Fibroblast of lung (primary cell): Measurements from ENCODE around the gene GNB5. TPM values are rescaled to one million over a fixed set of nuclear protein-coding genes. Genes with fewer than 3 reads are reported as not detected.

ENCODE experiments used
- DNase-seq, 2 donors: peaks; one replicate each; pipeline versions ENCODE4 v3.0.0 to v3.0.0-alpha.2; 2010; ENCODE audit warnings: low read depth in 2 of 2
- H2AFZ ChIP-seq: 2 replicates; pipeline ENCODE4 v1.5.1; 2012; ENCODE audit warnings: low read length, control low read depth, inconsistent platforms
- H3K27ac ChIP-seq: 2 replicates; pipeline ENCODE4 v1.5.1; 2011; ENCODE audit warnings: low read length, control low read depth; ENCODE audit not compliant: insufficient read depth
- H3K27me3 ChIP-seq: 2 replicates; pipeline ENCODE4 v1.5.1; 2011; ENCODE audit warnings: mild to moderate bottlenecking, low read length; ENCODE audit not compliant: control insufficient read depth, insufficient read depth
- H3K36me3 ChIP-seq: 2 replicates; pipeline ENCODE4 v1.5.1; 2011; ENCODE audit warnings: low read length; ENCODE audit not compliant: control insufficient read depth, insufficient read depth
- H3K4me1 ChIP-seq: 2 replicates; pipeline ENCODE4 v1.5.1; 2011; ENCODE audit warnings: low read length; ENCODE audit not compliant: control insufficient read depth, insufficient read depth; ENCODE audit errors: extremely low read depth
- H3K4me2 ChIP-seq: 2 replicates; pipeline ENCODE4 v1.5.1; 2011; ENCODE audit warnings: low read length, control low read depth; ENCODE audit not compliant: insufficient read depth; ENCODE audit errors: extremely low read depth
- H3K4me3 ChIP-seq, 4 experiments: fragments of 200-600 bp in 1 of 4; sonication (generic) in 1 of 4; replicated peaks in 1 of 4; 2 replicates each; pipeline ENCODE4 v1.5.1; 2011 to 2016; ENCODE audit warnings: low read length in 4 of 4, low read depth in 3 of 4, mild to moderate bottlenecking in 3 of 4, control low read depth in 2 of 4, inconsistent platforms in 1 of 4, mixed read lengths in 1 of 4; ENCODE audit not compliant: insufficient read depth in 1 of 4; ENCODE audit errors: control extremely low read depth in 1 of 4
- H3K79me2 ChIP-seq: 2 replicates; pipeline ENCODE4 v1.5.1; 2012; ENCODE audit warnings: mild to moderate bottlenecking, low read length, inconsistent platforms; ENCODE audit not compliant: control insufficient read depth, insufficient read depth
- H3K9ac ChIP-seq: 2 replicates; pipeline ENCODE4 v1.5.1; 2011; ENCODE audit warnings: mild to moderate bottlenecking, low read length, control low read depth; ENCODE audit not compliant: insufficient read depth
- H3K9me3 ChIP-seq: 2 replicates; pipeline ENCODE4 v1.5.1; 2012; ENCODE audit warnings: low read depth, low read length; ENCODE audit not compliant: control insufficient read depth, insufficient read depth
- H4K20me1 ChIP-seq: 2 replicates; pipeline ENCODE4 v1.5.1; 2011; ENCODE audit warnings: low read length; ENCODE audit not compliant: control insufficient read depth, insufficient read depth; ENCODE audit errors: extremely low read depth
- EZH2 ChIP-seq: IDR thresholded peaks from 2 replicates; pipeline ENCODE4 v1.5.1; 2012; ENCODE audit warnings: low read length, control low read depth, mild to moderate bottlenecking; ENCODE audit errors: missing control alignments
- polyA plus RNA-seq, 2 donors: library from polyadenylated mRNA; depleted of rRNA in 1 of 2; stranded (reverse) in 1 of 2; unstranded in 1 of 2; fragments of >200 nt; gene quantifications; 2 replicates each; pipeline ENCODE4 v1.2.1, GENCODE V29; 2011 to 2012; ENCODE audit warnings: missing spikeins in 1 of 2
- total RNA-seq: library from RNA; depleted of rRNA; stranded (reverse); fragments of >200 nt; gene quantifications from 2 replicates; pipeline ENCODE4 v1.2.1, GENCODE V29; 2014
- TF ChIP-seq, protein P1 (sequence below), 2 donors: IDR thresholded peaks in 1 of 2; conservative IDR thresholded peaks in 1 of 2; 1 replicate in 1 of 2; 2 replicates in 1 of 2; pipeline ENCODE4 v1.5.1; 2011 to 2012; ENCODE audit warnings: low read length in 2 of 2, control low read depth in 1 of 2, inconsistent platforms in 1 of 2, low read depth in 1 of 2, mild to moderate bottlenecking in 1 of 2

The GNB5 gene
- total and polyA plus RNA-seq, 2 donors (not counting 1 experiment from before 2014, with no cell fraction given) = 44.0 to 52.2 TPM

DNA sequence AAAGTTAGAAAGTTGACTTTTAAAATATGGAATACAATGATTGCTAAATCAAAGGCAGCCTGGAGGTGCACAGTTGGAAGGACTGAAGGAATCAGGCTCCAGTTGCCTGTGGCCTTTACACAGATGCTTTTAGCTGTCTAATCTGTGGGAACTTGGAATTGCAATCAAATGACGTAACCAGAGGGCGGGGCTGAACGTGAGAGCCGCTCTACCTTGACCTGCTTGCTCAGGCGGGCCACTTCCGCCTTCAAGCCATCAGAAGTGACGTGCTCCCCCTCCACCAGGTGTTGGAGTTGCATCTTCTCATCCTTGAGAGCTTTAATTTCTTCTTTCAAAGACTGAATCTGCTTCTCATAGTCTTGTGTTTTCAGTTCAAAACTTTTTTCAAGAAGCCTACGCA is 37.7 kb upstream of the GNB5 start:
- no peak for TF ChIP-seq EZH2
- Histone ChIP-seq H3K79me2 (no peaks in the 10 kb centered on the region), H3K4me2 (no peak overlapping the region), H3K9ac (no peak overlapping the region), H3K27ac (no peak overlapping the region), H3K36me3 (no peaks in the 10 kb centered on the region), H3K9me3 (no peaks in the 10 kb centered on the region), H3K4me3 (no peak overlapping the region), H4K20me1 (no peaks in the 10 kb centered on the region), H2AFZ (no peak overlapping the region), H3K4me1 (no peaks in the 10 kb centered on the region), H3K27me3 (no peaks in the 10 kb centered on the region)
- peak in 1 of 2 donors; percentile 13 for DNase-seq

DNA sequence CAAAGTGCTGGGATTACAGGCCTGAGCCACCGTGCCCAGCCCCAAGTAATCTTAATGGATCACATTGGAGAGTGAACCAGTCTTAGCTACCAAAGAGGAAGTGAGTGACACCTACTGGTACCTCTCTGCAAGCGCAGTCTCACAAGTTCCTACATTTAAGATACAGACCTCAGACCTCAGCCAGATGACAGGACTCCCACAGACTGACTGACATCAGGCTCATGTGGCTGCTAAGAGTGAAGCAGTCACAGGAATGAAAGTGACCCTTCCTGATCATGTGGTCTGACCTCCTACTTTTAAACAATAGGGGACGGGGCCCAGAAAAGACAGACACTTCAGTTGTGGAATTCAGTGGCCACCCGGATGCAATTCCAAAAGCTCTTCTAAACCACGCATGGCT is 36.3 kb upstream of the GNB5 start:
- Histone ChIP-seq H3K4me1 (no peaks in the 10 kb centered on the region), H4K20me1 (no peaks in the 10 kb centered on the region), H3K4me2 (no peak overlapping the region), H3K27ac (no peak overlapping the region), H3K79me2 (no peaks in the 10 kb centered on the region), H2AFZ (no peak overlapping the region), H3K4me3 (no peak overlapping the region), H3K36me3 (no peaks in the 10 kb centered on the region), H3K27me3 (peaks cover 1% of the 10 kb centered on the region), H3K9me3 (no peaks in the 10 kb centered on the region), H3K9ac (no peak overlapping the region)
- no peak for TF ChIP-seq EZH2
- TF ChIP-seq, protein P1, sequence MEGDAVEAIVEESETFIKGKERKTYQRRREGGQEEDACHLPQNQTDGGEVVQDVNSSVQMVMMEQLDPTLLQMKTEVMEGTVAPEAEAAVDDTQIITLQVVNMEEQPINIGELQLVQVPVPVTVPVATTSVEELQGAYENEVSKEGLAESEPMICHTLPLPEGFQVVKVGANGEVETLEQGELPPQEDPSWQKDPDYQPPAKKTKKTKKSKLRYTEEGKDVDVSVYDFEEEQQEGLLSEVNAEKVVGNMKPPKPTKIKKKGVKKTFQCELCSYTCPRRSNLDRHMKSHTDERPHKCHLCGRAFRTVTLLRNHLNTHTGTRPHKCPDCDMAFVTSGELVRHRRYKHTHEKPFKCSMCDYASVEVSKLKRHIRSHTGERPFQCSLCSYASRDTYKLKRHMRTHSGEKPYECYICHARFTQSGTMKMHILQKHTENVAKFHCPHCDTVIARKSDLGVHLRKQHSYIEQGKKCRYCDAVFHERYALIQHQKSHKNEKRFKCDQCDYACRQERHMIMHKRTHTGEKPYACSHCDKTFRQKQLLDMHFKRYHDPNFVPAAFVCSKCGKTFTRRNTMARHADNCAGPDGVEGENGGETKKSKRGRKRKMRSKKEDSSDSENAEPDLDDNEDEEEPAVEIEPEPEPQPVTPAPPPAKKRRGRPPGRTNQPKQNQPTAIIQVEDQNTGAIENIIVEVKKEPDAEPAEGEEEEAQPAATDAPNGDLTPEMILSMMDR (conservative IDR thresholded peaks at IDR 0.05 in 1 of 2, IDR thresholded peaks at IDR 0.05 in 1 of 2; ENCODE audit: low read depth in 1 of 2, low read length in 2 of 2) = peak; percentile 83 to 88
- DNase-seq = peak; percentile 76 to 87

DNA sequence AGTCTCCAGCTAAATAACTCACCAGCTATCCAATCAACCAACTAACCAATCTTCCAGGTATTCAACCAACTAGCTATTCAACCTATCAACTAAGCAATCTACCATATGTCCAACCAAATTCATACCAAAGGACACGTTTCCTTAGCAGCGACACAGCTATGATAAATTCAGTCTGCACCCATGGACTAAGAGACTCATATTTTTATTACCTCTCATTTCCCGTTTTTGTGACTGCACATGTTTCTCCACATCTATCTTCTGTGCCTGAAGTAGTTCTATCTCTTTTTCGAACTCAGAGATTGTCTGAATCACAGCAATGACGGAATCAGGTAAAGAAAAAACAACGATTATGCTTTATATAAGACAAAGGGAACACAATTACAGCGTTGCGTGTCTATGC is 34.0 kb upstream of the GNB5 start:
- Histone ChIP-seq H4K20me1 (no peaks in the 10 kb centered on the region), H3K27me3 (peaks cover 9% of the 10 kb centered on the region), H3K4me2 (no peak overlapping the region), H3K79me2 (no peaks in the 10 kb centered on the region), H3K36me3 (no peaks in the 10 kb centered on the region), H3K4me1 (no peaks in the 10 kb centered on the region), H3K4me3 (no peak overlapping the region), H3K9ac (no peak overlapping the region), H3K27ac (no peak overlapping the region), H2AFZ (no peak overlapping the region), H3K9me3 (no peaks in the 10 kb centered on the region)
- no peak for TF ChIP-seq EZH2
- TF ChIP-seq, protein P1 (conservative IDR thresholded peaks at IDR 0.05 in 1 of 2, IDR thresholded peaks at IDR 0.05 in 1 of 2; ENCODE audit: low read depth in 1 of 2, low read length in 2 of 2) = no peak
- DNase-seq = no peak
